Activated T-cell treated with anti-CD3 and anti-CD28 coated beads, Interleukin-2, amount 50 U/mL, for 1 hour (primary cell): Measurements from ENCODE around the gene SLC9A5.

Experiments
- DNase-seq: peaks from one replicate; pipeline ENCODE4 v3.0.0-alpha.2; 2020

The SLC9A5 gene

DNA sequence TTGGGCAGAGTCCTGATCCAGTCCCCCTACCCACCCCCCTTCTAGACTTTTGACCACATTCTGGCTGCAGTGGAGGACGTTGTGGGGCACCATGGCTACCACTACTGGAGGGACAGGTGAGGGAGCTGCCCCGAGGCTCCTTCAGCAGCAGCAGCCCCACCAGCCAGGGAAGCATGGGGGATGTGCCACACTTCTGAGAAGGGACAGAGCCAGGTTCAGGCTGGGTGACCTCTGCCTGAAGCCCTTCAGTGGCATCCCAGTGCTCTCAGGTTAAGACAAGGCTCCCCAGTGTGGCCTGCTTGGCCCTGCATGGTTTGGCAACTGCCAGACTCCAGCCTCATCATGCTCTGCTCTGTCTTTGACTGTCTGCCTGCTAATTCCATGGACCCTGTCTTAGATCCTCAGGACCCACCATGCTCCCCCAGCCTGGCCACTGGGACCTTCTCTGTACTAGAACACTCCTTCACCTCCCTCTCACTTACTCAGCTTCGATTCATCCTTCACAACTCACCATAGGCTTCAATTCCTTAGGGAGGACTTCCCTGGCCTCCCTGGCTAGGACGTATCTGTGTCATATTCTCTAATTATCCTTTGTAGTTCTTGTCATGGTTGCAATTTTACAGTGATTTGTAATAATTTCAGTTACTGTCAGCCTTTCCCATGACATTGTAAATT, 8.8 kb downstream of the SLC9A5 start:
- no peak for DNase-seq

DNA sequence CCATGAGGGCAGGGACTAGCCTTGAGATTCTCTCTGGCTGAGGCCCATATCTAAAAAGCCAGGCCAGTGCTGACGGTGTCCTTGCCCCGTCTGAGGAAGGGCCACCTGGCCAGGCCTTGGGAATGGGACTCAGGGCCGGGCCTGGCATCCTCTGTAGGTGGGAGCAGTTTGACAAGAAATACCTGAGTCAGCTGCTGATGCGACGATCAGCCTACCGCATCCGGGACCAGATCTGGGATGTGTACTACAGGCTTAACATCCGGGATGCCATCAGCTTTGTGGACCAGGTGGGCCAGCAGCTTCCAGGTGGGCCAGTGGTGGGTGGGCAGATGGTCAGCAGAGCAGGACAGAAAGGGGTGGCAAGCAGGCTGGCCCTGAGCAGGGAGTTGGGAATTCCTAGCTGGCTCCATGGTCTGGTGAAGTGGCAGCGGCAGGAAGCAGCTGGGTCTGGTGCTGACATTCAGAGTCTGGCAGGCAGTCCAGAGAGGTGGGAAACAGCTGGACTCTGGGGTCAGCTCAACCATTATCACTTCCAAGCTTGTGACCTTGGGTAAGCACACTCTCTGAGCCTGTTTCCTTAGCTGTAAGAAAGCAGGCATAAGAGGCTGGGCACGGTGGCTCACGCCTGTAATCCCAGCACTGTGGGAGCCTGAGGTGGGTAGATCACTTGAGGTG, 9.5 kb downstream of the SLC9A5 start:
- no peak for DNase-seq

DNA sequence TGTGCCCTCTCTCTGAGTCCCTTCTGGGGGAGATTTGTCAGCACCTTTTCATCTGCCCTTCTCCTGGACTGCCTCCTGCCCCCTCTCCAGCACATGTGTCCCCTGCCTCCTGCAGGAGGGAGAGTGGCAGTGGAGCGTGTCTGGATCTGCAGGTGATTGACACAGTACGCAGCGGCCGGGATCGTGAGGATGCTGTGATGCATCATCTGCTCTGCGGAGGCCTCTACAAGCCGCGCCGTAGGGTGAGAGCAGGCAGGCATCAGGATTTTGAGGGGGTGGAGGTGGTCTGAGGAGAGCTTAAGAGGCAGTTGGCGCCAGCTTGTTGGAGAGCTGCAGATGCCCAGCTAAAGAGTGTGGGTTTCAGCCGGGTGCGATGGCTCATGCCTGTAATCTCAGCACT, 10.9 kb downstream of the SLC9A5 start:
- no peak for DNase-seq

DNA sequence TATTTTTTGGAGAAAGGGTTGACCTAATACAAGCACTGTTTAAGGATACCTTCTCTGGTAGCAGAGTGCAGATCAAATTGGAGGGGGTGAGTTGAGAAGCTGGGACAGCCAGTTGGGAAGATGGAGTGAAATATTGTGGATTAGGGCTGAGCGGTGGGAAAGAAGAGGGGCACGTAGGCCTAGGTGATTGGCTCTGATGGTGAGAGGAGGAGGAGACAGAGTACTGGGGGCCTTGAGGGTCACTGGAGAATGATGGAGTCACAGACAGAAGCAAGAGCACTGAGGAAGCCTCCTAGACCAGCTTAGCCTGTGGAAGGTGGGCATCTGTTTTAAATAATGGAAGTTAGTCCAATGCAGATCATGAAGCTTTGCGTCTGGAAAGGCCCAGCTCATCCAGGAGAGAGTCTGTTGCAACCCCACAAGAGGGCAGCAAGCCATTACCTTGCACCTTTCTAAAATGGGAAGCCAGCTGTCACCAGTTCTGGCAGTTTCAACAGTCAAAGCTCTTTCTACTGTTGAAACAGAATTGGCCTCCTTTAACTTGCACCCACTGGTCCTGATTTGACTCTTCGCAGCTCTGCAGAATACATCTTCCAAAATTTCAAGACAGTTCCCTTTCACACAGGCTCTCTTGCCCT, 11.8 kb downstream of the SLC9A5 start:
- DNase-seq, result no peak

DNA sequence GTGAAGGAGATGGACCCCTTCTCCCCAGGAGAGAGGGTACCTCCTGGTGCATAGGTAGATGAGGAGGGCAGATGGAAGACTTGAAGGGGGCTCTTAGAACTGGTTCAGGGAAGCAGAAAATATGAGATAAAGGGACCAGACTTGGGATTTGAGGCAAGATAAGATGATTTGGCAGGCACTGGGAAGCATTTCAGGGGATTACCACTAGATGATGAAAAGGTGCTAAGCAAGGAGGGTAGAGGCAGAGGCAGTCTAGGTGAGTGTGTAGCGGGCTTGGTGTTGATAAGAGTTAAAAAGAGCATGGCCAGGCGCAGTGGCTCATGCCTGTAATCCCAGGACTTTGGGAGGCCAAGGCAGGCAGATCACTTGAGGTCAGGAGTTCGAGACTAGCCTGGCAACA, 14.4 kb downstream of the SLC9A5 start:
- no peak for DNase-seq

DNA sequence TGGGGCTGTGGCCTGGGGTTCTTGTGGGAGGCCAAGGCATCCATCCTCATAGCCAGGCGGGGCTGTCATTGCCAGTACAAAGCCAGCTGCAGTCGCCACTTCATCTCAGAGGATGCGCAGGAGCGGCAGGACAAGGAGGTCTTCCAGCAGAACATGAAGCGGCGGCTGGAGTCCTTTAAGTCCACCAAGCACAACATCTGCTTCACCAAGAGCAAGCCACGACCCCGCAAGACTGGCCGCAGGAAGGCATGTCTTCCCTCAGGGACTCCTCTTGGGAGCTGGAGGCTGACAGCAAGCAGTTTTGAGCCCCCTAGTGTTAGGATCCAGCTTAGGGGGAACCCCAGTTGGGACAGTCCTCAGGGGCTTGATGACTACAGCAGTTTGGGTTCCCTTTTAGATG, 15.5 kb downstream of the SLC9A5 start:
- DNase-seq, result no peak

DNA sequence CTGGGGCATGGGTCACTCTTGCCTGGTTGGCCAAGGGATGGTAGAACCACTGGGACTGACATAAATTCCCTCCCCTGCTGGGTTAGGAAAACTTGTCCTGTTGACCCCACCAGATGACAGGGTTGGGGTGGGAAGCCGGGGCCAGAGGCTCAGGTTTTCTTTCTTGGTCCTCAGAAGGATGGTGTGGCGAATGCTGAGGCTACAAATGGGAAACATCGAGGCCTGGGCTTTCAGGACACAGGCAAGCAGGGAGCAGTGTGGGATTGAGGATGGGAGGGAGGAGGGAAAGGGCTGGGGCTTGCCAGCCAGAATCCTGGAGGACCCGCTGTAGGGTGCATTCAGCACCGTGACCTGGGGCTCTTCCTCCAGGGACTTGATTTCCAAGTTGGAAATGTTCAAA, 16.1 kb downstream of the SLC9A5 start:
- DNase-seq, result no peak

DNA sequence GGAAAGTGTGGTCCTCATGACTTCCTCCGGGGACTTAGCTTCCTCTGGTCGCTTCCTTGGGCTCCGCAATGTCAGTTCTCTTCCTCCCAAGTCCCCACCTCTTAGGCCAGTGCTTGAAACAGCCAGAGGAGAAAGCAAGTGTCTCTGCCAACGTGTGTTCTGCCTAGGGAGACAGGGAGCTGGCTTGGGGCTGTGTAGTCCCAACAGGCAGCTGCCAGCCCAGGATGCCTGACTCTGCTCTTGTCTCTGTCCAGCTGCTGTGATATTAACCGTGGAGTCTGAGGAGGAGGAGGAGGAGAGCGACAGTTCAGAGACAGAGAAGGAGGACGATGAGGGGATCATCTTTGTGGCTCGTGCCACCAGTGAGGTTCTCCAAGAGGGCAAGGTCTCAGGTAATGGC, 17.1 kb downstream of the SLC9A5 start:
- no peak for DNase-seq

DNA sequence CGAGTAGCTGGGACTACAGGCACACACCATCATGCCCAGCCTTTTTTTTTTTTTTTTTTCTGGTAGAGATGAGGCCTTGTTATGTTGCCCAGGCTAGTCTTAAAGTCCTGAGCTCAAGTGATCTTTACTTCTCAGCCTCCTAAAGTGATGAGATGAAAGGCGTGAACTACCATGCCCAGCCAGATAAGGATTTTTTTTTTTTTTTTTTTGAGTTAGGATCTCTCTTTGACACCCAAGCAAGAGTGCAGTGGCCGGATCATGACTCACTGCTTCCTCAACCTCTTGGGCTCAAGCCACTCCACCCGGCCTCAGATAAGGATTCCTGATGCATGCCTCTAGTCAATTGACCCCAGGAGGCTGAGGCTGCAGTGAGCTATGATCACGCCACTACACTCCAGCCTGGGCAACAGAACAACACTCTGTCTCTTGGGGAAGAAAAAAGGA, 19.4 kb downstream of the SLC9A5 start:
- no peak for DNase-seq

DNA sequence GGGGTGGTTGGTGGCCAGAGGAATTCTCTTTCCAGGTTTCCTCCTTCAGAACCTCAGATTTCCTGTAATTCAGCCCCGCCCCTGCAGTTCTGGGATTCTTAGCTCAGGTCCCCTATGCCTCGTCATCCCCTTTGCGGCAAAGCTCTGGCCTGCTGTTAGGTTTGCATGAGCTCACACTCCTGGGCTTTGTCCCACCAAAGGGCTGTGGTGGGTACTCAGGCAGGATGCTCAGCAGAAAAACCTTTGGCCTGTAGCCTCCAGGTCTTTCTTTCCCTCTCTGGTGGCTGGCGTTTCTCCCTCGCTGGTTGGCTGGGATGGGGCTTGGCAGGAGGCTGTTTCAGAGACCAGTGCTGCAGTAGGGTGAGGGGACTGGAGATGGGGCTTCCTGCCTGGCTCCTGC, 21.0 kb downstream of the SLC9A5 start:
- DNase-seq, result no peak

DNA sequence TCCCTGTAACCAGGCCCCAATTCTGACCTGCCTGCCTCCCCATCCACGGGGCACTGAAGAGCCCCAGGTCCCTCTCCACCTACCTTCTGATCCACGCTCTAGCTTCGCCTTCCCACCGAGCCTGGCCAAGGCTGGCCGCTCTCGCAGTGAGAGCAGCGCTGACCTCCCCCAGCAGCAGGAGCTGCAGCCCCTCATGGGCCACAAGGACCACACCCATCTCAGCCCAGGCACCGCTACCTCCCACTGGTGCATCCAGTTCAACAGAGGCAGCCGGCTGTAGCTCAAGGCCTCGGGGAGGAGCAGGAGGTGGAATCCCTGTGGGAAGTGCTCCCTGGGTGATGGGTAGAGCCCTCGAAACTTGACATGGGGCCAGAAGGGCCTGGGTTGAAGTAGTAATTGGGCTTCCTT, 22.2 kb downstream of the SLC9A5 start:
- DNase-seq, result no peak

DNA sequence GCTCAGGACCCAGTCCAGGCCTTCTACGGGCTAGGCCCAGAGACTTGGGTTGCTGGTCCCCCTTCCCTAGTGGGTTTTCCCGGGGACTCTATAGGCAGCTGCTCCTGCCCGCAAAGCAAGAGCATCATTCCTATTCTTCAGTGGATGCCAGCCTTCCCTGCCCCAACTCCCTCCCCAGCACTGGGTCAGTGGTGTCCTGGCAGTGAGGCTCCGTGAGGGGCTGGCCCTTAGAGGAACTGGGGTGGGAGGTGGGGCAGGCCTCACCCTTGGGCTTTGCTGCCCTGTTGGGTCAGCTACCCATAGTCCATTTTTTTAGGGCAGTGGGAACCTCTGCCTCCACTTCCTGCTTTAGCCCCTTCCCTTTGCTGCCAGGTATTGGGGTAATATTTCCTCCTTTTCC, 22.7 kb downstream of the SLC9A5 start:
- no peak for DNase-seq

DNA sequence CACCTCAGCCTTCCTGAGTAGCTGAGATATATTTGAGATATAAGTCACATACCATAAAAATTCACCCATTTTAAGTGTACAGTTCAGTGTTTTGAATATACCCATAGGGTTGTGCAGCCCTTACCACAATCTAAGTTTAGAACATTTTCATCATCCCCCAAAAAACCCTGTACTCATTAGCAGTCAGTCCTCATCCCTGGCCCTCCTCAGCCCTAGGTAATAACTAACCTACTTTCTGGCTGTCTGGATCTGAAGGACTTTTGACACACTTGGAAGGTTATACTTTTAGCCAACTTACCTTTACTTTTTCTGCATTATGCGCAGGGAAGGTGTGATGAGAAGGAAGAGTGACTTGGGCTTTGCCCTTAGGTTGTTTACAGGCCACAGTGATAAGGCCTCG, 26.5 kb downstream of the SLC9A5 start:
- DNase-seq, result no peak

DNA sequence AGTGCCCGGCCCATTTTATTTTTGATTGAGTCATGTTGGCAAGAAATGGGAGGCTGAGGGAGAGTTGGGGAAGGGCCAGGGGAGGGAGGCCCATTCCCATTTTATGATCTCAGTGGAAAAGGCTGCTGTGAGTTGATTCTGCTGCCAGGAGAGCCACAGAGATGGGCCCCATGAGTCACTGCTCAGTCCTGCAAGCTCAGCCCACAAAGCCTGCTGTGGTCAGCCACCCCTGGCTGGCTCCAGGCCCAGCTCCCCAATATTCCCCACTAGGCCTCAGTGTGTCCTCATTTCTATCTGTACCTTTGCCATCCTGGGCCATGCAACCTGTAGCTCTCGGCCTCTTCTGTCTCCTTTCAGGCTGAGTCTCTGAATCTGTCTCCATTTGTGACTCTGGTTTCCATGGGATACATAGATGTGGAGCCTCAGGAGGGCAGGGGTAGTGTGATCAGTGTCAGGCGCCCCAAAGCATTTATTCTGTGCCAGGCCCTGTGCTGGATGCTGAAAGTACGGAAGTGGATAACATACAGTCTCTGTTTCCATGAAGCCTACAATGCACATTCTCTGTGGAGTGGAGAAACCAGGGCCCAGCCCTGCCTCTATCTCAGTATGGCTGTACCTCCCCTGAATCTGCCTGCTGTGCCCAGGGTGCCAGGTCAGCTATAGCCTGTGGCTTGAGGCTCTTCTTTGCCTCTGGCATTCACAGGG, 28.7 kb downstream of the SLC9A5 start:
- DNase-seq, result no peak

DNA sequence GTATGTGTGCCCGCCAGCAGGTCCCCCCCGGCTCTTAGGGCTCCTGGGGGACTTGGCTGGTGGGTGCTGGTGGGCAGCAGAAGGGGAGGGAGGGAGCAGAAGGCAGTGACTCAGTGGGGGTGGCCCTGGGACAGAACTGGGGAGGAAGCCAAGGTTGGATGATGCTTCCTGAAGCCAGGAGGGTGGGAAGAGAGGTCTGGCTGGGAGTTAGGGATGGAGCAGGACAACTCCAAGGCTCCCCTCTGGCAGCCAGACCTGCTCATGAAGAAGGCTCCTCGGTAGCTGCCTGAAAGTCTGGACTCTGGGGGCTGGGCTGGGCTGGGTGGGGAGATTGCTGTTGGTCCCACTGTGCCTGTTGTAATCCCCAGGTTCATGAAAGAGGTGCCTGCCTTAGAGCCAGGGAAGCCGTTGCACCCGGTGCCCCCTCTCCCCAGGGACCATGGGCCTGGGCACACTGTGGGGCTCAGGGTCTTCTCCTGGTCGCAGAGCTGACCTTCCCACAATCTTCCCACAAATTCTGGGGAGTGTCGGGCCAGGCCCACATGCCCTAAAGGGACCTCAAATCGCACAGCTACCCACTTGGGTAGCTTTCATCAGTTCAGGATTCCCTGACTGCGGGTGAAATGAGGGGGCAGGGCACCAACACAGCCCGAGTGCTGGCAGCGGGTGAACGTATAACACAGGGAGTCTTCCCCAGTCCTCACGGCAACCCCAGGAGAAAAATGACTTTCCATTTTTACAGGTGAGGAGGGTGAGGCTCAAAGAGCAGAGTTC, 29.4 kb downstream of the SLC9A5 start:
- no peak for DNase-seq

DNA sequence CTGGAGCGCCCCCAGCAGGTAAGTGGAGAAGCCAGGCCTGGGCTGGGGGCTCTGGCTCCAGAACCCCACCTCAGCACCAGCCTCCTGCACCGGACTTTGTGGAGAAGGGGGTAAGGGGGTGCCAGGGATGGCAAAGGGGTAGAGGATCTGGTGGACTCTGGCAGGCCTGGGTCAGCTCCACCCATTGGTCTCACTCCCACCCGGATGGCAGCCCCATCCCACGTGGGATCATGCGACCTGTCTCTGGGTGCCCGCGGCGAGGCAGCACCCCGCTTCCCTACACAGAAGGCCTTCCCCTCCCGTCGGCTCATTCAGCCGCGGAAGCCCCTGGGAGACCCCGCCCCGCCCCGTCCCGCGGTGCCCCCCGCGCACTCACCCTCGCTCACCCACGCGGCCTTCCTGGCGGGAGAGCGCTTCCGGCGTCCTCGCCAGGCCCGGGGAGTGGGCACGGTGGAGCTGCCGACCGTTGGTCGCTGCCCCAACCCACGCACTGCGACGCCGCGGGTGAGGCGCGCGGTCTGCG, 30.1 kb downstream of the SLC9A5 start:
- no peak for DNase-seq

DNA sequence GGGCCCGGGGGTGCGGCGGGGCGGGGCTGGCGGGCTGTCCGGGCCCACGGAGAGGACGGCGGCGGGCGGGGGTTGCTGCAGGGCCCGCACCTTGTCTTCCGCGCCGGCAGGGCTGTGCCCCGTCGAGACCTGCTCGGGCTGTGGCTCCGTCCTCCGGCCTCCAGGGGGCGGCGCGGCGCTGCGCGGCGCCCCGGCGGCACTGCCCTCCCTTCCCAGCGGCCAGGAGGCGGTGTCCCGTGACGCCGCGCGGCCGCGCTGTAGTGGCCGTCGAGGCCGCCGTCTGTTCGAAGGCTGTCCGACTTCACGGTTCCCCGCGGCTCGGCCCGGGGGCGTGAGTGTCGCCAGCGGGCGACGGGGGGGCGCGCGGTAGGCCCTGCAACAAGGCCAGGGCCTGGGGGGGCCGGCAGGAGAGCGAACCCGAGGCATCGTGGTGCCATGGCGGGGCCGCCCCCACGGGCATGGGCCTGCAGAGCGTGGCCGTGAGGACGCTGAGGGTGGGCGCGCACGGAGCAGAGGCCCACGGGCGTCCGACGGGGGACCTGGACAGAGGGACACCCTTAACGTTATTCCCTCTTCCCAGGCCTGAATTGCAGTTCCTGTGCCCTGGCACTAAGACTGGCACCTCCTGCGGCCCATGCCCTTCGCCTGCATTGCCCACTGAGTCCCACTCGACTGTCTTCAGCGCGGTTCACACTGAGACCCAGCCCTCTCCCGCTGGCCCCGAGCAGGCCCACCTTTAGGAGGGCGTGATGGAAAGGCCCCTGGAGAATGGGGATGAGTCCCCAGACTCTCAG, 30.7 kb downstream of the SLC9A5 start, which contains the start of gene PLEKHG4:
PLEKHG4 (plus strand) TSS at position 237 of the 794 bp plus-strand sequence; CDS start at position 750, 513 bp downstream.
- DNase-seq, result peak; percentile 84

DNA sequence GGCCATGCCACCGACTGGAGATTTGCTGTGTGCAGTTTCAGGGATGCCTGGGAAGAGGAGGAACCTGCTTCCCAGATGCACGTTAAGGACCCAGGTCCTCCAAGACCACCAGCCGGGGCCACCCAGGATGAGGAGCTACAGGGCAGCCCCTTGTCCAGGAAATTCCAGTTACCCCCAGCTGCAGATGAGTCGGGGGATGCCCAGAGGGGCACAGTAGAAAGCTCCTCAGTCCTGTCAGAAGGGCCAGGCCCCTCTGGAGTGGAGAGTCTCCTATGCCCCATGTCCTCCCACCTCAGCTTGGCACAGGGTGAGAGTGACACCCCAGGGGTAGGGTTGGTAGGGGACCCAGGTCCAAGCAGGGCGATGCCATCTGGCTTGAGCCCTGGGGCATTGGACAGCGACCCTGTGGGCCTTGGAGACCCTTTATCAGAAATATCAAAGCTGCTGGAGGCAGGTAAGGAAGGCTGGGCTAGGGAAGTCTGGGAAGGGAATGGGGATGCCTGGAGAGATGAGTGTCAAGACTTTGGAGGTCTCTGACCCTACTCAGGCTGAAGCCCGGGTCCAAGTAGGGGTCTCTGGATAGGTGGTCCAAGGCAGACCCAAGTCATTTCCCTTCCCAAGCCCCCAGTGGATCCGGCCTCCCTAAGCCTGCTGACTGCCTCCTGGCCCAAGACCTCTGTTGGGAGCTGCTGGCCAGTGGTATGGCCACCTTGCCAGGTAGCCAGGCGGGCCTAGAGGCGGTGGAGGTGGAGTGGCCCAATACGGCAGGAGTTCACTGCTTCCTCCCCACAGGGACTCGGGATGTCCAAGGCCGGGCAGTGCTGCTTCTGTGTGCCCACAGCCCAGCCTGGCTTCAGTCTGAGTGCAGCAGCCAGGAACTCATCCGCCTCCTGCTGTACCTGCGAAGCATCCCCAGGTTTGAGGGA, 31.6 kb downstream of the SLC9A5 start:
- no peak for DNase-seq

DNA sequence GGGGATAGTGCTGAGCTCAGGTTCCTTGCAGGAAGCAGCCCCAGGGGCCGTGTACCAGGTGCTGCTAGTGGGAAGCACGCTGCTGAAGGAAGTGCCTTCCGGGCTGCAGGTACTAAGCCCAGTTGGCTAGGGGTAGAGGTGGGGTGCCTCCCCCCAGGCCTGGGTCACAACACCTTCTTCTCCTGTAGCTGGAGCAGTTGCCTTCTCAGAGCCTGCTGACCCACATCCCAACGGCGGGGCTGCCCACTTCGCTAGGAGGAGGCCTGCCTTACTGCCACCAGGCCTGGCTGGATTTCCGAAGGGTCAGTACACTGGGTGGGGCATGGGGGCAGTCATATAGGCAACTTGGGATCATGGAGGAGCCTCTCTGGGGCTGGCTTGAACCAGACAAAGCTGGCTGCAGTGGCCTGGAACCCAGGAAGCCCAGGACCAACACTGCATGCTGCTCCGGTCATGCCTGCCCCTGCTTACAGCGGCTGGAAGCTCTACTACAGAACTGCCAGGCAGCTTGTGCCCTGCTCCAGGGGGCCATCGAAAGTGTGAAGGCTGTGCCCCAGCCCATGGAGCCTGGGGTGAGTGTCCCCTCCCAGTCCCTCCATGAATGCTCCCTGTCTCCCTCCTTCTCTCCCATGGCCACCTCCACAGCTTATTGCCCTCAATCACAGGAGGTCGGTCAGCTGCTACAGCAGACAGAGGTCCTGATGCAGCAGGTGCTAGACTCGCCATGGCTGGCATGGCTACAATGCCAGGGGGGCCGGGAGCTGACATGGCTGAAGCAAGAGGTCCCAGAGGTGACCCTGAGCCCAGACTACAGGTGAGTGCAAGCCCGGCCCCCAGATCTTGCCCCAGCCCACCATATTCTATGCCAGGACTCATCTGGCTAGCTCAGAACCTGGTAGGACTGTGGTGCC, 33.0 kb downstream of the SLC9A5 start:
- no peak for DNase-seq
